ENCODE data around the gene MROH7.

The MROH7 gene

GRCh38 chr1:54754045-54754444 lies 112.5 kb downstream of the MROH7 start:
- POLR2A ChIA-PET (ENCODE audit: low non-redundant PET), result no interaction called here
- CTCF ChIA-PET, result no interaction called here
- TF ChIP-seq CTCF (conservative IDR thresholded peaks at IDR 0.05; ENCODE audit: low read depth), result no peak
- no peak for DNase-seq (ENCODE audit: low spot score)
- H3K27ac ChIP-seq, result no peak overlapping the region

GRCh38 chr1:54754486-54755285 lies 113.1 kb downstream of the MROH7 start:
- ChIA-PET CTCF (no interaction called here), POLR2A (ENCODE audit: low non-redundant PET) (no interaction called here)
- TF ChIP-seq CTCF (conservative IDR thresholded peaks at IDR 0.05; ENCODE audit: low read depth), result no peak
- H3K27ac ChIP-seq, result no peak overlapping the region
- DNase-seq (ENCODE audit: low spot score), result no peak

- no peak for TF ChIP-seq CTCF (conservative IDR thresholded peaks at IDR 0.05; ENCODE audit: low read depth)
- POLR2A ChIA-PET (ENCODE audit: low non-redundant PET), result no interaction called here
- no peak for DNase-seq (ENCODE audit: low spot score)
- CTCF ChIA-PET, result interaction anchor here (0.6 kb wide), 1 partner anchor 269 kb away, joined by 4 read pairs; no protein-coding TSS in a partner anchor
- H3K27ac ChIP-seq, result no peak overlapping the region
Measured at GRCh38 chr1:54757833-54758232, 116.2 kb downstream of the MROH7 start.

GRCh38 chr1:54758678-54759348 lies 117.2 kb downstream of the MROH7 start:
- TF ChIP-seq CTCF (conservative IDR thresholded peaks at IDR 0.05; ENCODE audit: low read depth), result no peak
- no peak overlapping the region for H3K27ac ChIP-seq
- ChIA-PET POLR2A (ENCODE audit: low non-redundant PET) (no interaction called here), CTCF (no interaction called here)
- DNase-seq (ENCODE audit: low spot score), result no peak

Data from RWPE1 (cell line).